Measurements from ENCODE around the gene SYVN1. TPM values are rescaled to one million over a fixed set of nuclear protein-coding genes. Genes with fewer than 3 reads are reported as not detected.

SYVN1 gene
- total RNA-seq, 1 experiment from 2014 or later = 45.9 TPM

GRCh38 chr11:65183201-65183891 lies 49.0 kb upstream of the SYVN1 start:
- H3K27ac ChIP-seq (ENCODE audit: low read depth, low read length) = peak overlapping the region; percentile 100
- TF ChIP-seq ZFX (IDR thresholded peaks at IDR 0.05) (no peak), TCF7L2 (IDR thresholded peaks at IDR 0.05; ENCODE audit: borderline replicate concordance, extremely low read depth, insufficient read depth, insufficient read length) (no peak), RAD21 (IDR thresholded peaks at IDR 0.05; ENCODE audit: low read depth) (no peak), ZNF274 (IDR thresholded peaks at IDR 0.05; ENCODE audit: low read depth, low read length) (no peak), EZH2phosphoT487 (IDR thresholded peaks at IDR 0.05; ENCODE audit: borderline replicate concordance) (no peak), EZH2 (IDR thresholded peaks at IDR 0.05) (no peak), ZBTB33 (IDR thresholded peaks at IDR 0.05; ENCODE audit: extremely low read depth, insufficient replicate concordance, low read length) (no peak), EGR1 (IDR thresholded peaks at IDR 0.05; ENCODE audit: low read depth) (no peak), CEBPB (IDR thresholded peaks at IDR 0.05; ENCODE audit: low read depth) (no peak), CTCF (IDR thresholded peaks at IDR 0.05 in 2 of 3, conservative IDR thresholded peaks at IDR 0.05 in 1 of 3; ENCODE audit: borderline replicate concordance in 1 of 3, insufficient read depth in 1 of 3, low read depth in 2 of 3, low read length in 2 of 3) (no peak), YY1 (IDR thresholded peaks at IDR 0.05; ENCODE audit: extremely low read depth, insufficient replicate concordance, low read depth, low read length) (peak; percentile 50), CBX3 (IDR thresholded peaks at IDR 0.05; ENCODE audit: low read depth) (no peak), SP1 (IDR thresholded peaks at IDR 0.05; ENCODE audit: low read depth) (peak; percentile 68), SIN3A (IDR thresholded peaks at IDR 0.05; ENCODE audit: low read depth) (peak; percentile 77; the same call in 1 of the 2 replicates), ELF1 (IDR thresholded peaks at IDR 0.05; ENCODE audit: borderline replicate concordance, low read depth) (no peak), SRF (IDR thresholded peaks at IDR 0.05; ENCODE audit: low read depth) (no peak), POLR2AphosphoS5 (IDR thresholded peaks at IDR 0.05; ENCODE audit: low read depth, low read length) (peak; percentile 43; the same call in 1 of the 2 replicates), ATF3 (IDR thresholded peaks at IDR 0.05) (no peak), JUND (IDR thresholded peaks at IDR 0.05) (no peak), FOSL1 (IDR thresholded peaks at IDR 0.05; ENCODE audit: low read depth) (no peak), MAX (IDR thresholded peaks at IDR 0.05) (peak; percentile 49)

More at GRCh38 chr11:65183201-65183891, 49.0 kb upstream of the SYVN1 start:
- Histone ChIP-seq H3K79me2 (ENCODE audit: insufficient read depth, low read length) (peaks cover 58% of the 10 kb centered on the region), H3K9me2 (ENCODE audit: insufficient read depth) (no peaks in the 10 kb centered on the region), H4K20me1 (ENCODE audit: insufficient read depth) (no peaks in the 10 kb centered on the region), H3K9me3 (ENCODE audit: control insufficient read depth in 1 of 2, insufficient read depth in 1 of 2, low read depth in 1 of 2, low read length in 2 of 2) (no peaks in the 10 kb centered on the region), H3K4me1 (ENCODE audit: control insufficient read depth in 1 of 2, insufficient read depth in 2 of 2, low read length in 2 of 2) (peaks cover 23 to 35% of the 10 kb centered on the region in 2 experiments), H3K9ac (ENCODE audit: low read length) (peak overlapping the region; percentile 97), H3K4me2 (ENCODE audit: low read length) (peak overlapping the region; percentile 97), H3K27me3 (ENCODE audit: insufficient read depth, low read length) (no peaks in the 10 kb centered on the region), H3K36me3 (ENCODE audit: control insufficient read depth in 1 of 2, insufficient read depth in 2 of 2, low read length in 2 of 2) (peaks cover 7 to 32% of the 10 kb centered on the region in 2 experiments; a peak in 3 of 4 replicates), H2AFZ (ENCODE audit: low read depth, low read length, poor library complexity, severe bottlenecking) (no peak overlapping the region), H3K4me3 (replicated peaks in 1 of 2; ENCODE audit: low read depth in 1 of 2, low read length in 2 of 2) (peak overlapping the region; percentile 81 to 95)
- ATAC-seq (peak; percentile 28), DNase-seq (ENCODE audit: low read depth, low spot score) (peak; percentile 37)
- ChIA-PET RAD21 (ENCODE audit: low non-redundant PET in 1 of 2, low total read pairs in 2 of 2, uncharacterized antibody in 2 of 2, unreplicated experiment in 2 of 2) (no interaction called here), POLR2A (interaction anchor here (1.5 to 2.7 kb wide), 2 partner anchors 14 to 48 kb away, joined by 6 to 20 read pairs; partner anchors contain the start of genes SPDYC and SYVN1), CTCF (no interaction called here)
- intact Hi-C loops (cut with micrococcal nuclease) = loop anchor here (5.0 kb wide), 3 partner anchors 69 to 336 kb away; partner anchors contain the start of gene TM7SF2
- no TSS peak for BruUV-seq (replicated peaks)
